Fibroblast of the aortic adventitia (primary cell): ENCODE measurements around the gene N4BP2L2. TPM values are rescaled to one million over a fixed set of nuclear protein-coding genes. Genes with fewer than 3 reads are reported as not detected.

Source experiments
- DNase-seq: peaks from one replicate; pipeline ENCODE4 v3.0.0-alpha.2; 2010; ENCODE audit warnings: low read depth
- H3K4me3 ChIP-seq: 2 replicates; pipeline ENCODE4 v1.5.1; 2011; ENCODE audit warnings: low read depth, mild to moderate bottlenecking, control low read depth, low read length, moderate library complexity
- small RNA-seq: library from RNA; depleted of rRNA; stranded (forward); fragments of <200 nt; gene quantifications from one replicate; pipeline ENCODE3, GENCODE V24; 2012
- total RNA-seq: library from RNA; depleted of rRNA; stranded (reverse); fragments of >200 nt; gene quantifications from 2 replicates; pipeline ENCODE4 v1.2.3, GENCODE V29; 2012; ENCODE audit warnings: low replicate concordance
- TF ChIP-seq, protein P1 (sequence below): IDR thresholded peaks from 2 replicates; pipeline ENCODE4 v1.5.1; 2011; ENCODE audit warnings: mild to moderate bottlenecking, low read length, control low read depth, inconsistent platforms; ENCODE audit not compliant: insufficient read depth

The N4BP2L2 gene
- total RNA-seq, 1 donor: 157 TPM

DNA sequence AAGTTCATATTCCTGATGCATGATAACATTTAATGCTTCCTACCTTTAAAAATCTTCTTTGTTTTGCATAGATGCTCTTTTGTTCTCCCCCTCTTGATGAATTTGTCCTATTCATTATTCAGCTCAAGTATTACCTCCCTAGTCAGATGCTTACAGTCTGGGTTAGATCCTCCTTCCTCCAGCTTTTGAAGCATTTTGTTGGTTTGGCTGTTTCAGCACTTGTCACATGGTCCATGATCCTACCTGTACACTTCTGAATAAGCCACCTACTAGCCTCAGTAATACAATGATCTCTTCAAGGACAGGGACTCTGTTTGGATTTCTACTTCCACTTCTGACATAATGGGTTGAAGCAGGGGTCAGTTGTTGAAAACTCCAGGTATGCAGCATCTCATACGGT lies 148.1 kb downstream of the N4BP2L2 start:
- TF ChIP-seq, protein P1, sequence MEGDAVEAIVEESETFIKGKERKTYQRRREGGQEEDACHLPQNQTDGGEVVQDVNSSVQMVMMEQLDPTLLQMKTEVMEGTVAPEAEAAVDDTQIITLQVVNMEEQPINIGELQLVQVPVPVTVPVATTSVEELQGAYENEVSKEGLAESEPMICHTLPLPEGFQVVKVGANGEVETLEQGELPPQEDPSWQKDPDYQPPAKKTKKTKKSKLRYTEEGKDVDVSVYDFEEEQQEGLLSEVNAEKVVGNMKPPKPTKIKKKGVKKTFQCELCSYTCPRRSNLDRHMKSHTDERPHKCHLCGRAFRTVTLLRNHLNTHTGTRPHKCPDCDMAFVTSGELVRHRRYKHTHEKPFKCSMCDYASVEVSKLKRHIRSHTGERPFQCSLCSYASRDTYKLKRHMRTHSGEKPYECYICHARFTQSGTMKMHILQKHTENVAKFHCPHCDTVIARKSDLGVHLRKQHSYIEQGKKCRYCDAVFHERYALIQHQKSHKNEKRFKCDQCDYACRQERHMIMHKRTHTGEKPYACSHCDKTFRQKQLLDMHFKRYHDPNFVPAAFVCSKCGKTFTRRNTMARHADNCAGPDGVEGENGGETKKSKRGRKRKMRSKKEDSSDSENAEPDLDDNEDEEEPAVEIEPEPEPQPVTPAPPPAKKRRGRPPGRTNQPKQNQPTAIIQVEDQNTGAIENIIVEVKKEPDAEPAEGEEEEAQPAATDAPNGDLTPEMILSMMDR: no peak
- DNase-seq: no peak
- H3K4me3 ChIP-seq: no peak overlapping the region

DNA sequence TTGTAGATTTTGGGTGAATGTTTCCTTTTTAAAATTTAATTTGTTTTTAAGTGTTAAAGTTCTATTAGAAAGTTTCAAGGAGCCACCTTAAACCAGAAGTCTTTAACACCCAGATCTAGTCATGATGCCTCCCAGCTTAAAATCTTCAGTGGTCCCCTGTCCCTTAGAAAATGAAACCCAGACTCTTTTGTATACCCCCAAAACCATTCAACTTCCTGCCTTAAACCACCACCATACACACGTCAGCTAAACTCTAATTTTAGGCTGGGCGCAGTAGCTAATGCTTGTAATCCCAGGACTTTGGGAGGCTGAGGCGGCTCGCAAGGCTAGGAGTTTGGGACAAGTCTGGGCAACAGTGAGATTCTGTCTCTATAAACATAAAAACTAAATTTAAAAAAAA lies 148.5 kb downstream of the N4BP2L2 start:
- no peak overlapping the region for H3K4me3 ChIP-seq
- TF ChIP-seq, protein P1: no peak
- DNase-seq: no peak

DNA sequence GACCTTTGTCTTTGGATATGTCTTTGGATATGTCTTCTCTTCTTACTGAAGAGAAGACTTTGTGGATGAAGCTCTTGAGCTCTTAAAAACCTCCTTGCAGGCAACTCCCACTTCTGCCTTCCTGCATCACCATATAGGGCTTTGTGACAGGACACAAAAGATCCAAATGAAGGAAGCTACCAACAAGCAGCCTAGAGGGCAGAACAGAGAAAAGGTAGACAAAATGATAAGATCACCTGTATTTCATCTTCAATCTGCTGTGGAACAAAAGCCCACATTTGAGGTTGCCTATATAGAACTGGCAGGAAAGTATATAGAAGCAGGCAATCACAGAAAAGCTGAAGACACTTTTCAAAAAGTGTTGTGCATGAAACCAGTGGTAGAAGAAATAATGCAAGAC lies 153.2 kb downstream of the N4BP2L2 start:
- no peak for DNase-seq
- TF ChIP-seq, protein P1: no peak
- H3K4me3 ChIP-seq: no peak overlapping the region

DNA sequence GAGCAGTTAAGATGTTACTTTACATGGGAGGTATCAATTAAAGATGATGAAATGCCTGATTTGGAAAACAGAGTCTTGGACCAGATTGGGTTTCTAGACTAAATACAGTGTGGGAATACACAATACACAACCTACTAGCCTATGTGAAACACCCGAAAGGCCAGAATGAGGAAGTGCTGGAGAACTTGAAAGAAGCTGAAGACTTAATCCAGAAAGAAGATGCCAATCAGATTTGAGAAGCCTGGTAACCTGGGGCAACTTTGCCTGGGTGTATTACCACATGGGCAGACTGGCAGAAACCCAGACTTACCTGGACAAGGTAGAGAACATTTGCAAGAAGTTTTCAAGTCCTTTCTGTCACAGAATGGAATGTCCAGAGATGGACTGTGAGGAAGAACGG lies 153.9 kb downstream of the N4BP2L2 start:
- H3K4me3 ChIP-seq: no peak overlapping the region
- TF ChIP-seq, protein P1: no peak
- DNase-seq: no peak

DNA sequence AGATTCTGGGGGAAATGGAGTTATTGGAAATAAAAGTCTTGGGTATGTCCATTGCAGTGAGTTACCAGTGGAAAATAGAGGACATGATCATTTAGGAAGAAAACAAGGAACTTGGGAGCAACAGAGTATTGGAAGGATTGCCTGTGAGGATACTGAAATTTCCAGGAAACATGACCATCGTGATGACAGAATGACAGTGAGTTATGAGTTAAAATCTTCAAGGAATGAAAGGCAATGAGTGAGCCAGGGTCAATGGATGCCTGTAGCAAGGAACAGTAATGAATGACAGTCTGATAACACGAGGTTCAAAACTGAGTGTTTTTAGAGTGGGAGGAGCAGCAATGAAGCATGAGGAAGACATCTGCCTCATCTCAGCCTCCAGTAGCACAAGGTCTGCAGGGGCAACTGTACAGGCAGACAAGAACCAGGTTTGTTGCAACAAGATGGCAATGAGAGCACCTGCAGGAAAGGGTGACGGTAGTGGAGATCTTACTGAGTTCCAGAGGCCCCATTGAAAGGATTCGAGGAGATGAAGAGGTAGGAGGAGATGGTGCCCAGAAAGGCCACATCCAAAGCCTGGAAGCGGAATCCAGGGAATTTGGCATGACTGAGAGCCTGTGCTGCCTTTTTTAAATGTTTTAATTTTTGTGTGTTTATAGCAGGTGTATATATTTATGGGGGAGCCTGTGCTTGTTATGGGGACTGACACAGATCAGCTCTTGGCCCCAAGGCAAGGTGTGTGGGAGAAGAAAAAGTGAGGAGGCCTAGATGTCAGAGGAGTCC lies 154.6 kb downstream of the N4BP2L2 start:
- TF ChIP-seq, protein P1: no peak
- no peak overlapping the region for H3K4me3 ChIP-seq
- no peak for DNase-seq

Small RNA genes lying within 50 kb of the gene (small RNA-seq; reads per million reads assigned to genes)
- not detected for gene RF00190

Other genes starting within 250 kb of the N4BP2L2 start
- not detected in 2 replicates for gene ZAR1L, start 223.4 kb downstream of the N4BP2L2 start, total RNA-seq
- 1.1 and 23.1 TPM in 2 replicates for gene BRCA2, start 223.3 kb downstream of the N4BP2L2 start, total RNA-seq
- 1.9 and 9.5 TPM in 2 replicates for gene N4BP2L1, start 110.7 kb downstream of the N4BP2L2 start, total RNA-seq
- gene PDS5B, start 47.7 kb upstream of the N4BP2L2 start, total RNA-seq: 19.3 and 46.5 TPM in 2 replicates